Mononuclear cell (primary cell): ENCODE measurements around the gene RPP14. TPM values are rescaled to one million over a fixed set of nuclear protein-coding genes. Genes with fewer than 3 reads are reported as not detected.
A peak's percentile ranks its signal among the peaks of the same experiment; 100 is the strongest.
"Not testable (repeated sequence)": the region's sequence is repeated elsewhere in the genome, so short reads cannot be mapped to it uniquely, and the experiment has no call there.

Source experiments
- H3K27me3 ChIP-seq: 2 replicates; pipeline ENCODE4 v1.6.0; 2011; ENCODE audit warnings: low read length, control low read depth; ENCODE audit not compliant: insufficient read depth
- H3K4me1 ChIP-seq: 2 replicates; pipeline ENCODE4 v1.5.1; 2011; ENCODE audit warnings: mild to moderate bottlenecking, low read length, control low read depth; ENCODE audit not compliant: insufficient read depth
- H3K4me3 ChIP-seq: 2 replicates; pipeline ENCODE4 v1.5.1; 2011; ENCODE audit warnings: mild to moderate bottlenecking, low read length, moderate library complexity
- H3K9me3 ChIP-seq: 2 replicates; pipeline ENCODE4 v1.5.1; 2011; ENCODE audit warnings: low read depth, mild to moderate bottlenecking, control low read depth, low read length
- total RNA-seq: library from RNA; depleted of rRNA; stranded (reverse); fragments of >200 nt; gene quantifications from one replicate; pipeline ENCODE4 v1.2.3, GENCODE V29; 2012

RPP14 gene
- total RNA-seq, result 10.2 TPM

DNA sequence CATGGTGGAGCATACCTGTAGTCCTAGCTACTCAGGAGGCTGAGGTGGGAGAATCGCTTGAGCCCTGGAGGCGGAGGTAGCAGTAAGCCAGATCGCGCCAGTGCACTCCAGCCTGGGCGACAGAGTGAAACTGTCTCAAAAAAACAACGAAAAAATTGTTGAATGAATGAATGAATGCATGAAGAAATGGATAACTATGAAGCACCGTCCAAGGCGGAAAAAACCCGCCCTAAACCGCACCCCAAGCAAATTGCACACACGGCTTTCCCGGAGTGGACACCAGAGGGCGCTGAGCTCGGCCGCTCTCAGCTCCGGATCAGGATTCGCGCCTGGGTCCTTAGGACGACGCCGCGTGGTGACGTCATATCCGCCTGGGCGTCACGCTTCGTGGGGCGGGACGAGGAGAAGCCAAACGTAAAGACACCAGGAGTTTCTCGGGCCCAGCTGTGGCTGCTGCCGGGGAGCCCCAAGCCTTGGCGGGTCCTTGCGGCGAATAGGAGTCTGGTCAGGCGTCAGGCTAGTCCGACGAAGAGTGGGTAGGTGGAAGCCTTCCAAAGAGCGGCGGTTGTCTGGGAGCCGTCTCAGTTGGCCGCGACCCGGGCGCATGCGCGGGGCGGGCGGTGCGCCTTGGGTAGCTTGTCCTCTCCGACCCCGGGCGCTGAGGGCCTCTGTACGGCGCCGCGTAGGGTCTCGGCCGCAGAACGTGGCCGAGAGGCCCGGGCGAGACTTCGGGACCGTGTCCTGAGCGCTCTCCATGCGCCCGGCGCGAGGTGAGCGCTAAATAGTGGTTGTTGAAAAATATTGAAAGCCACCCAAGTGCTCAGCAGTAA, at the start of gene RPP14, which contains the start of gene HTD2:
RPP14 (plus strand) TSS at position 364 of the 830 bp plus-strand sequence. CDS start 4,085 bp downstream, outside the sequence.
HTD2 (plus strand) TSS at position 639 of the 830 bp plus-strand sequence. CDS start 11,094 bp downstream, outside the sequence.
- Histone ChIP-seq H3K9me3 (peaks cover 4% of the 10 kb centered on the region), H3K4me3 (peak within 1 kb of the TSS; percentile 93), H3K27me3 (peaks cover 8% of the 10 kb centered on the region), H3K4me1 (peaks cover 25% of the 10 kb centered on the region)

- no peak overlapping the region for H3K4me3 ChIP-seq
- H3K27me3 ChIP-seq, result no peaks in the 10 kb centered on the region
- H3K4me1 ChIP-seq, result no peaks in the 10 kb centered on the region
- no peaks in the 10 kb centered on the region for H3K9me3 ChIP-seq
Observed at GRCh38 chr3:58256511-58256910, 49.5 kb upstream of the RPP14 start.

DNA sequence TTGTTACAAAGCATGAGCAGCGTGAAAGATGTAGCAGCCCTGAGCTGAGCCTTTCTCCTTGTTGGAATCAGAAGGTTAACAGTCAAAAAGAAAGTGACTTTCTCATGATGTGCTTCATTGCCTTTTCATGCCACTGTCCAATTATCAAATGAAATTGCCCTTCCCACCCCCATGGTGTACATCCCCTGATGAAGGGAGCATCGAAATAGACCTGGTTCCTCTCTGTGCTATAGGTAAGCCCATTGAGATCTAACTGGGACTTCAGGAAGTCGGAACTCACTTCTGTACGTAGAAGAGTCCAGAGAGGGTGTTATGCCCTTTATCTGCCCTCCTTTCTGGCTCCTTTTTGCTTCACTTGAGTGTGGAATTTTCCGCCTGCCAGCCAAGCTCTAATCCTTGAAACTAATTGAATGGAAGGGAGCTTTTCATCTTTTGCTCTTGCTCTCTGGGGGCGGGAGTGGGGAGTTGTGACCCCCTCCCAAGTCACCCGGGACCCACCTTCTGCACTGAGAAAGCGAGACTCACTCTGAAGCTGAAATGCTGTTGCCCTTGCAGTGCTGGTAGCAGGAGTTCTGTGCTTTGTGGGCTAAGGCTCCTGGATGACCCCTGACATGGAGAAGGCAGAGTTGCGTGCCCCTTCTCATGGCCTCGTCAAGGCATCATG, 47.5 kb upstream of the RPP14 start:
- Histone ChIP-seq H3K27me3 (no peaks in the 10 kb centered on the region), H3K4me1 (no peaks in the 10 kb centered on the region), H3K9me3 (no peaks in the 10 kb centered on the region), H3K4me3 (no peak overlapping the region)

GRCh38 chr3:58260261-58260731, 45.7 kb upstream of the RPP14 start:
- Histone ChIP-seq H3K4me1 (no peaks in the 10 kb centered on the region), H3K4me3 (no peak overlapping the region), H3K9me3 (no peaks in the 10 kb centered on the region), H3K27me3 (no peaks in the 10 kb centered on the region)

DNA sequence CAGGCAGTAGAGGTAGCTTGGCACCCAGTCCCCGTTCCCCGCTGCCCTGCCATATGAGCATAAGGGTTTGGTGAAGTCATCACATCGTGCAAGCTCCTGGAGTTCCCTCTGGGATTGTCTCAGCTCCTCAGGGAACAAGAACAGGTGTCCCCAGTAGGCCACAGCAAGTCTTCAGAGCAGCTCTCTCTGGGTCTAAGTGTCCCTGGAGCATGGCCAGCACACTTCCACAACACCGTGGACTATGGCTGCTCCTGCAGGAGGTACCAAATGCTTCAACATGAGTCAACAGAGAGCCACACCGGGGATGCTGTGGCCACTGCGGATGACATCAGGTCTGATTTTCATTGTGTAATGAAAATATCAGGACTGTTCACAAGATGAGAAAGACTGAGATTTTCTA, 45.3 kb upstream of the RPP14 start:
- no peaks in the 10 kb centered on the region for H3K27me3 ChIP-seq
- H3K9me3 ChIP-seq, result no peaks in the 10 kb centered on the region
- no peaks in the 10 kb centered on the region for H3K4me1 ChIP-seq
- H3K4me3 ChIP-seq, result no peak overlapping the region

- Histone ChIP-seq H3K27me3 (no peaks in the 10 kb centered on the region), H3K4me3 (no peak overlapping the region), H3K4me1 (no peaks in the 10 kb centered on the region), H3K9me3 (no peaks in the 10 kb centered on the region)
Observed at GRCh38 chr3:58261954-58262666, 43.9 kb upstream of the RPP14 start.

- Histone ChIP-seq H3K27me3 (no peaks in the 10 kb centered on the region), H3K4me1 (peaks cover under 1% of the 10 kb centered on the region), H3K9me3 (no peaks in the 10 kb centered on the region), H3K4me3 (no peak overlapping the region)
Observed at GRCh38 chr3:58266577-58266976, 39.5 kb upstream of the RPP14 start.

GRCh38 chr3:58267543-58267942, 38.5 kb upstream of the RPP14 start:
- H3K27me3 ChIP-seq, H3K9me3 ChIP-seq, H3K4me1 ChIP-seq, H3K4me3 ChIP-seq: not testable (repeated sequence)

DNA sequence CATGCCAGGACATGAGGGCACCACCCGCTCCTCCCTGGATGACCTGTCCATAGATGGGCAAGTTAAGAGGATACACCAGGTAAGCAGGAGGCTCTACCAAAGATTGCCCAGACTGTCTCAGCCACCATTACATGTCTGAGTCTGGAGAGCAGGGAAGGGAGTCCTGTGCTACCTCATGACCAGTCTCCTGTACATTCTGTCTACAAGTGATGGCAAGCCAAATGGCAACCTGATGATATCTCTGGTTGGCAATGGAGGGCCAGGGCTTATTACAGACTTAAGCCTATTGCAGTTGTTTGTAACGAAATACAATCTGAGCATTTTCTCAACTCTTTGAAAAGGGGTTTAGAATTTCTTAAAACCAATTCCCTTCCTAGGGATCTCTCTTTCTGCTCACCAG, 36.7 kb upstream of the RPP14 start:
- no peaks in the 10 kb centered on the region for H3K9me3 ChIP-seq
- no peaks in the 10 kb centered on the region for H3K27me3 ChIP-seq
- H3K4me1 ChIP-seq, result peaks cover 16% of the 10 kb centered on the region
- H3K4me3 ChIP-seq, result no peak overlapping the region

- Histone ChIP-seq H3K4me1 (peaks cover 16% of the 10 kb centered on the region), H3K9me3 (no peaks in the 10 kb centered on the region), H3K27me3 (no peaks in the 10 kb centered on the region)
Observed at GRCh38 chr3:58270485-58270884, 35.6 kb upstream of the RPP14 start.

DNA sequence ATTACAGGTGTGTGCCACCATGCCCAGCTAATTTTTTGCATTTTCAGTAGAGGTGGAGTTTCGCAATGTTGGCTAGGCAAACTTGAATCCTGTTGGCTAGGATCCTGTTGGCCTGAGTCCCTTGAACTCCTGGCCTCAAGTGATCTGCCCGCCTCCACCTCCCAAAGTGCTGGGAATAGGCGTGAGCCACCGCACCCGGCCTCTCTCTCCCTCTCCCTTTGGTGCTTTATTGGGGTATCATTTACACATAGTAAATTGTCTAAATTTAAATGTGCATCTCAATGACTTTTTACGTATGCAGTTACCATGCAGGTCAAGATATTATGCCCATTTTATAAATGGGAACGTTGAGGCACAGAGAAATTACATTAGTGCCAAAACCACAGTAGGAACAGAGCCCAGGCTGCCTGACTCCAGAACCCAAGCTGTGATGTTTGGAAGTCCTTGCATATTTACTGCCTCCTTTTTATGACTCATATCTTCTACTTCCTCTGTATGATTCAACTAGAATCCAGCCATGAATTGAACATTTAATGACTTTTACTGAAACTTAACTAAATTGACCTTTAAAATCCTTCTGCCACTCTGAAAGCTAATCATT, 34.0 kb upstream of the RPP14 start:
- Histone ChIP-seq H3K9me3 (no peaks in the 10 kb centered on the region), H3K4me1 (peaks cover 16% of the 10 kb centered on the region), H3K27me3 (no peaks in the 10 kb centered on the region), H3K4me3 (no peak overlapping the region)

More at GRCh38 chr3:58270485-58270884, 35.6 kb upstream of the RPP14 start:
- no peak overlapping the region for H3K4me3 ChIP-seq

DNA sequence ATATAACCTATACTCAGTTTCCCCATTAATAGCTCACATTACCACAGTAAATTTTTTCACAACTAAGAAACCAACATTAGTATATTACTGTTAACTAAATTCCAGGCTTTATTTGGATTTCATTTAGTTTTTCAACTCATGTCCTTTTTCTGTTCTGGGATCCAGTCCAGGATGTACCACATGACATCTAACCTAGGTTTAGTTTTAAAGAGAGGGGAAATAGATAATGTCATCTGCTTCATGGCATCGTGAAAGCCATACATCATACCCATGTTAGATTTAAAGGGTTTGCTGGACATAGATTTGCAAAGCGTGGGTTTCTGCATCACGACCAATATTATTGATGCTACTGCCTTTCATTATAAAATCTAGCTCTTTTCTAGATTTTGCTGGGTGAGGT, 33.2 kb upstream of the RPP14 start:
- Histone ChIP-seq H3K4me3 (no peak overlapping the region), H3K4me1 (peaks cover 16% of the 10 kb centered on the region), H3K27me3 (no peaks in the 10 kb centered on the region), H3K9me3 (no peaks in the 10 kb centered on the region)

DNA sequence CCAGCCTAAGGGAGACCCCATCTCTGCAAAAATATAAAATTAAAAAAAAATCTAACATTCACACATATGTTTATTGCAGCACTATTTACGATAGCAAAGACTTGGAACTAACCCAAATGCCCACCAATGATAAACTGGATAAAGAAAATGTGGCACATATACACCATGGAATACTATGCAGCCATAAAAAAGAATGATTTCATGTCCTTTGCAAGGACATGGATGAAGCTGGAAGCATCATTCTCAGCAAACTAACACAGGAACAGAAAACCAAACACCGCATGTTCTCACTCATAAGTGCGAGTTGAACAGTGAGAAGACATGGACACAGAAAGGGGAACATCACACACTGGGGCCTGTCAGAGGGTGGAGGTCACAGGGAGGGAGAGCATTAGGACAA, 32.7 kb upstream of the RPP14 start:
- H3K9me3 ChIP-seq, H3K27me3 ChIP-seq, H3K4me3 ChIP-seq: not testable (repeated sequence)
- H3K4me1 ChIP-seq, result peaks cover 16% of the 10 kb centered on the region

- H3K9me3 ChIP-seq, result no peaks in the 10 kb centered on the region
- peaks cover 16% of the 10 kb centered on the region for H3K4me1 ChIP-seq
- H3K27me3 ChIP-seq, result no peaks in the 10 kb centered on the region
- H3K4me3 ChIP-seq, result no peak overlapping the region
Observed at GRCh38 chr3:58274027-58274614, 31.9 kb upstream of the RPP14 start.
